ENCODE results near the gene AQP6.

DNA sequence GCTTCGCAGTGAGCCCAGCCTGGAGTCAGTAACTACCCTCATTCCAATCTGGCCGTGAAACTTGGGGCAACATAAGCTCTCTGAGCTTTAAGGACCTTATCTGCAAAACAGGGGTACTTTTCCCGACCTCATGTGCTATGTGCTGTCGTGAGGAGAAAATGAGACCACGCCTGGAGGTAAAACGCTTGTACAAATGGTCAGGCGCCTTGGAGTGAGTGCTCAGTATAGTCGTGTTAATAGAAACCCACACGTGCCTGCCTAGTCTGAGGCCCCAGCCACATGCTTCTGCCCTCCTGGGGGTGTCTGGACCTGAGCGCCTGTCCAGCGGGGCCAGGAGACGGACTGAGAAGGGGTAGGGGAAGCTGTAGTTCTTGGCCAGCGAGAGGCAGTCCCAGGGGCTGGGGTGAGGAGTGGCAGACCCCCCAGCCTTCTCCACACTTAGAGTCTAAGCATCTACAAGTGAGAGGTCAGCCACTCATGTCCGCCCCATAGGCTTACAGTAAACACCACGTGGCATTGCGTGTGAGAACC is 6.2 kb upstream of the AQP6 start:
- no peak for TF ChIP-seq EZH2phosphoT487 (IDR thresholded peaks at IDR 0.05; ENCODE audit: insufficient read depth, low read depth)
- no peak for TF ChIP-seq EZH2 (IDR thresholded peaks at IDR 0.05; ENCODE audit: insufficient read depth, poor library complexity, severe bottlenecking)

All from GM23248 (cell line).